Measurements from ENCODE around the gene ZC3H18. TPM values are rescaled to one million over a fixed set of nuclear protein-coding genes. Genes with fewer than 3 reads are reported as not detected.
"Not testable (repeated sequence)": the region's sequence is repeated elsewhere in the genome, so short reads cannot be mapped to it uniquely, and the experiment has no call there.

Gene ZC3H18
- total RNA-seq, 2 donors from 2014 or later = 31.9 to 66.3 TPM

GRCh38 chr16:88665148-88665547 is 94.9 kb downstream of the ZC3H18 start:
- intact Hi-C loops (cut with DNase I) = no loop called here
- no peak for DNase-seq
- Histone ChIP-seq H3K9me3 (no peaks in the 10 kb centered on the region), H3K36me3 (no peaks in the 10 kb centered on the region), H3K27ac (no peak overlapping the region), H3K27me3 (no peaks in the 10 kb centered on the region), H3K9ac (ENCODE audit: low read depth in 2 of 2, low read length in 2 of 2) (no peak overlapping the region), H3K4me1 (peaks cover 4% of the 10 kb centered on the region), H3K4me3 (no peak overlapping the region)
- TF ChIP-seq CTCF (IDR thresholded peaks at IDR 0.05) = no peak

GRCh38 chr16:88665570-88665969 is 95.4 kb downstream of the ZC3H18 start:
- TF ChIP-seq CTCF (IDR thresholded peaks at IDR 0.05) = no peak
- Histone ChIP-seq H3K4me3 (no peak overlapping the region), H3K36me3 (no peaks in the 10 kb centered on the region), H3K27ac (no peak overlapping the region), H3K27me3 (no peaks in the 10 kb centered on the region), H3K9me3 (no peaks in the 10 kb centered on the region), H3K9ac (ENCODE audit: low read depth in 2 of 2, low read length in 2 of 2) (no peak overlapping the region), H3K4me1 (peaks cover 4% of the 10 kb centered on the region)
- DNase-seq = no peak
- intact Hi-C loops (cut with DNase I) = no loop called here

- Histone ChIP-seq H3K9me3 (no peaks in the 10 kb centered on the region), H3K27me3 (no peaks in the 10 kb centered on the region), H3K9ac (ENCODE audit: low read depth in 2 of 2, low read length in 2 of 2) (no peak overlapping the region), H3K36me3 (no peaks in the 10 kb centered on the region), H3K4me3 (no peak overlapping the region), H3K27ac (no peak overlapping the region), H3K4me1 (no peaks in the 10 kb centered on the region)
- no peak for TF ChIP-seq CTCF (IDR thresholded peaks at IDR 0.05)
- DNase-seq = no peak
- intact Hi-C loops (cut with DNase I) = no loop called here
Observed at GRCh38 chr16:88667461-88667860, 97.3 kb downstream of the ZC3H18 start.

GRCh38 chr16:88669493-88669892 is 99.3 kb downstream of the ZC3H18 start:
- H3K36me3 ChIP-seq; intact Hi-C loops (cut with DNase I); H3K4me3 ChIP-seq; H3K9me3 ChIP-seq; H3K4me1 ChIP-seq; DNase-seq; H3K27me3 ChIP-seq; H3K27ac ChIP-seq; H3K9ac ChIP-seq (ENCODE audit: low read depth in 2 of 2, low read length in 2 of 2): not testable (repeated sequence)

GRCh38 chr16:88669980-88670379 is 99.8 kb downstream of the ZC3H18 start:
- no peak overlapping the region for H3K9ac ChIP-seq (ENCODE audit: low read depth in 2 of 2, low read length in 2 of 2)
- no peak for DNase-seq
- no peak overlapping the region for H3K4me3 ChIP-seq
- no peaks in the 10 kb centered on the region for H3K36me3 ChIP-seq
- H3K27ac ChIP-seq = no peak overlapping the region
- H3K4me1 ChIP-seq = no peaks in the 10 kb centered on the region
- intact Hi-C loops (cut with DNase I) = no loop called here
- no peak for TF ChIP-seq CTCF (IDR thresholded peaks at IDR 0.05)
- H3K9me3 ChIP-seq = no peaks in the 10 kb centered on the region
- no peaks in the 10 kb centered on the region for H3K27me3 ChIP-seq

- intact Hi-C loops (cut with DNase I) = no loop called here
- Histone ChIP-seq H3K4me1 (no peaks in the 10 kb centered on the region), H3K36me3 (no peaks in the 10 kb centered on the region), H3K9ac (ENCODE audit: low read depth in 2 of 2, low read length in 2 of 2) (no peak overlapping the region), H3K27me3 (no peaks in the 10 kb centered on the region), H3K27ac (no peak overlapping the region), H3K4me3 (no peak overlapping the region), H3K9me3 (no peaks in the 10 kb centered on the region)
- TF ChIP-seq CTCF (IDR thresholded peaks at IDR 0.05) = no peak
- DNase-seq = no peak
Observed at GRCh38 chr16:88671806-88672205, 101.6 kb downstream of the ZC3H18 start.
